ENCODE measurements around the gene IP6K3.

DNA sequence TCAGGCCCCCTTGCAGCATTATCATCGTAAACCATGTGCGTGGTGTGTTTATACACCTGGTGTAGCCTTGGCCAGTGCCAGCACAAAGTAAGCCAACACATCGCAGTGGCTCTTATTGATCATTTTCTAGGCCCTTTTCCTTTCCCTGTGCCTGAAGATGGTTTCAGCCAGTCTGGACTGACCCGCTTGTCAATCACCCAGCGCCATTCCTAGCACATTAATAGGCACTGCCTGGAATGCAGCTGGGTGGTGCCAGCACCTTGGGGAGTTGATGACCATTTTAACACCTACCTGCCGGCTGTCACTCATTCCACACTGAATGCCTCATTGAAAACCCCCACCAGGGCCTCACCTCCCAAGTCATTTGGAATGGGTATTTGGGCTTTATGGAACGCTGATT lies 30.3 kb downstream of the IP6K3 start:
- TF ChIP-seq, protein P1, sequence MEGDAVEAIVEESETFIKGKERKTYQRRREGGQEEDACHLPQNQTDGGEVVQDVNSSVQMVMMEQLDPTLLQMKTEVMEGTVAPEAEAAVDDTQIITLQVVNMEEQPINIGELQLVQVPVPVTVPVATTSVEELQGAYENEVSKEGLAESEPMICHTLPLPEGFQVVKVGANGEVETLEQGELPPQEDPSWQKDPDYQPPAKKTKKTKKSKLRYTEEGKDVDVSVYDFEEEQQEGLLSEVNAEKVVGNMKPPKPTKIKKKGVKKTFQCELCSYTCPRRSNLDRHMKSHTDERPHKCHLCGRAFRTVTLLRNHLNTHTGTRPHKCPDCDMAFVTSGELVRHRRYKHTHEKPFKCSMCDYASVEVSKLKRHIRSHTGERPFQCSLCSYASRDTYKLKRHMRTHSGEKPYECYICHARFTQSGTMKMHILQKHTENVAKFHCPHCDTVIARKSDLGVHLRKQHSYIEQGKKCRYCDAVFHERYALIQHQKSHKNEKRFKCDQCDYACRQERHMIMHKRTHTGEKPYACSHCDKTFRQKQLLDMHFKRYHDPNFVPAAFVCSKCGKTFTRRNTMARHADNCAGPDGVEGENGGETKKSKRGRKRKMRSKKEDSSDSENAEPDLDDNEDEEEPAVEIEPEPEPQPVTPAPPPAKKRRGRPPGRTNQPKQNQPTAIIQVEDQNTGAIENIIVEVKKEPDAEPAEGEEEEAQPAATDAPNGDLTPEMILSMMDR (conservative IDR thresholded peaks at IDR 0.05; ENCODE audit: low read depth in 2 of 2) = no peak
- no peak for TF ChIP-seq POLR2AphosphoS5 (IDR thresholded peaks at IDR 0.05; ENCODE audit: low read depth)

Data from GM23338 (cell line).